IMR-90 (cell line): ENCODE data around the gene RRAGD. TPM values are rescaled to one million over a fixed set of nuclear protein-coding genes. Genes with fewer than 3 reads are reported as not detected.

Experiments
- ATAC-seq: fragments of 200-7000 bp; cut with Tn5 transposase; 2 replicates; pipeline ENCODE4 v1.9.1; 2020; ENCODE audit warnings: low read depth, mild to moderate bottlenecking, moderate library complexity
- Bru-seq: library from RNA; stranded (reverse); fragments of 400-500 nt; gene quantifications from one replicate; lab custom pipeline; 2021; lab: Mats Ljungman, UMichigan
- BruChase-seq, 2 experiments: library from RNA; stranded (reverse); fragments of 400-500 nt; gene quantifications; one replicate each; lab custom pipeline; 2021; lab: Mats Ljungman, UMichigan
- BruUV-seq: library from RNA; stranded (reverse); fragments of 400-500 nt; replicated peaks from 2 replicates; lab custom pipeline; 2021; lab: Mats Ljungman, UMichigan
- CTCF ChIA-PET: fragments of 300-600 bp; formaldehyde crosslinking; extraction: SDS; loops from one replicate; lab custom pipeline; 2021; ENCODE audit warnings: antibody characterized with exemption; lab: Yijun Ruan, JAX
- POLR2A ChIA-PET: fragments of 300-600 bp; sonication (Branson Sonifier 250); formaldehyde crosslinking; loops from one replicate; lab custom pipeline; 2022; ENCODE audit warnings: antibody characterized with exemption; ENCODE audit not compliant: unreplicated experiment; lab: Charles Lee
- DNase-seq: peaks from one replicate; pipeline ENCODE4 v3.0.0; 2013
- H2AFZ ChIP-seq: replicated peaks from 2 replicates; pipeline ENCODE3; 2013; ENCODE audit warnings: low read length, mild to moderate bottlenecking; ENCODE audit not compliant: poor library complexity
- H2AK5ac ChIP-seq: 2 replicates; pipeline ENCODE4 v1.6.1; 2013; ENCODE audit warnings: low read depth, low read length, inconsistent platforms
- H2AK9ac ChIP-seq: replicated peaks from 2 replicates; pipeline ENCODE3; 2013; ENCODE audit warnings: mild to moderate bottlenecking, low read depth, low read length, moderate library complexity; ENCODE audit not compliant: poor library complexity
- H2BK120ac ChIP-seq: 2 replicates; pipeline ENCODE4 v1.6.1; 2013; ENCODE audit warnings: low read depth, low read length, inconsistent platforms
- H2BK15ac ChIP-seq: 3 replicates; pipeline ENCODE4 v1.6.1; 2013; ENCODE audit warnings: low read depth, low read length, inconsistent platforms
- H2BK20ac ChIP-seq: 2 replicates; pipeline ENCODE4 v1.6.1; 2013; ENCODE audit warnings: low read depth, mild to moderate bottlenecking, inconsistent platforms, low read length, moderate library complexity
- H2BK5ac ChIP-seq: 2 replicates; pipeline ENCODE4 v1.6.1; 2013; ENCODE audit warnings: mild to moderate bottlenecking, low read depth, low read length, inconsistent platforms; ENCODE audit not compliant: poor library complexity, severe bottlenecking
- H3K14ac ChIP-seq: replicated peaks from 2 replicates; pipeline ENCODE4 v1.6.1; 2013; ENCODE audit warnings: low read depth, low read length, inconsistent platforms
- H3K18ac ChIP-seq: 2 replicates; pipeline ENCODE4 v1.6.1; 2013; ENCODE audit warnings: low read depth, low read length, control low read depth
- H3K23ac ChIP-seq: 2 replicates; pipeline ENCODE4 v1.6.1; 2013; ENCODE audit warnings: low read depth, low read length, inconsistent platforms
- H3K27ac ChIP-seq: 2 replicates; pipeline ENCODE4 v1.5.1; 2013; ENCODE audit warnings: mild to moderate bottlenecking, control low read depth, low read length; ENCODE audit not compliant: insufficient read depth
- H3K27me3 ChIP-seq: 2 replicates; pipeline ENCODE4 v1.6.1; 2013; ENCODE audit warnings: low read length; ENCODE audit not compliant: control insufficient read depth, insufficient read depth
- H3K36me3 ChIP-seq: 2 replicates; pipeline ENCODE4 v1.6.1; 2013; ENCODE audit warnings: low read length, mixed read lengths; ENCODE audit not compliant: control insufficient read depth, insufficient read depth
- H3K4ac ChIP-seq: 2 replicates; pipeline ENCODE4 v1.6.1; 2013; ENCODE audit warnings: low read depth, low read length, inconsistent platforms
- H3K4me1 ChIP-seq: 2 replicates; pipeline ENCODE4 v1.6.1; 2013; ENCODE audit warnings: low read length, mixed read lengths; ENCODE audit not compliant: control insufficient read depth, insufficient read depth
- H3K4me2 ChIP-seq: 2 replicates; pipeline ENCODE4 v1.6.1; 2013; ENCODE audit warnings: low read depth, mild to moderate bottlenecking, control low read depth, low read length, moderate library complexity
- H3K4me3 ChIP-seq: 2 replicates; pipeline ENCODE4 v1.5.1; 2013; ENCODE audit warnings: low read depth, mild to moderate bottlenecking, control low read depth, low read length, moderate library complexity; ENCODE audit not compliant: insufficient read depth
- H3K56ac ChIP-seq: 2 replicates; pipeline ENCODE4 v1.6.1; 2013; ENCODE audit warnings: low read length, inconsistent platforms; ENCODE audit not compliant: insufficient read depth; ENCODE audit errors: extremely low read depth
- H3K79me1 ChIP-seq, 2 experiments: 2 replicates each; pipeline ENCODE4 v1.6.1; 2013; ENCODE audit warnings: low read length in 2 of 2, inconsistent platforms in 1 of 2, low read depth in 1 of 2
- H3K9ac ChIP-seq: 2 replicates; pipeline ENCODE4 v1.6.1; 2013; ENCODE audit warnings: low read depth, low read length, control low read depth
- H3K9me1 ChIP-seq: 2 replicates; pipeline ENCODE4 v1.6.1; 2013; ENCODE audit warnings: low read length, inconsistent platforms; ENCODE audit not compliant: insufficient read depth
- H3K9me3 ChIP-seq: 2 replicates; pipeline ENCODE4 v1.6.1; 2013; ENCODE audit warnings: low read length; ENCODE audit not compliant: control insufficient read depth, insufficient read depth
- H4K20me1 ChIP-seq: 2 replicates; pipeline ENCODE4 v1.6.1; 2013; ENCODE audit warnings: low read length, inconsistent platforms; ENCODE audit not compliant: insufficient read depth
- H4K5ac ChIP-seq: 2 replicates; pipeline ENCODE4 v1.6.1; 2013; ENCODE audit warnings: mild to moderate bottlenecking, low read depth, low read length, control low read depth
- H4K8ac ChIP-seq, 2 experiments: 2 replicates each; pipeline ENCODE4 v1.6.1; 2013; ENCODE audit warnings: low read depth in 2 of 2, low read length in 2 of 2, control low read depth in 1 of 2, inconsistent platforms in 1 of 2
- H4K91ac ChIP-seq: 2 replicates; pipeline ENCODE4 v1.6.1; 2013; ENCODE audit warnings: low read depth, low read length, inconsistent platforms; ENCODE audit not compliant: insufficient read depth
- CHD1 ChIP-seq: IDR thresholded peaks from 2 replicates; pipeline ENCODE4 v1.6.1; 2012; ENCODE audit warnings: low read depth, low read length, improper control_type of control experiment
- FOS ChIP-seq: fragments of 150-350 bp; IDR thresholded peaks from 2 replicates; pipeline ENCODE4 v1.6.1; 2016; ENCODE audit warnings: low read depth, low read length
- MAFK ChIP-seq: IDR thresholded peaks from 2 replicates; pipeline ENCODE4 v1.6.1; 2012; ENCODE audit warnings: low read depth, low read length, improper control_type of control experiment
- MXI1 ChIP-seq: IDR thresholded peaks from 2 replicates; pipeline ENCODE4 v1.6.1; 2012; ENCODE audit warnings: low read depth, mild to moderate bottlenecking, low read length, moderate library complexity, borderline replicate concordance
- NFE2L2 ChIP-seq: fragments of 150-350 bp; IDR thresholded peaks from 2 replicates; pipeline ENCODE4 v1.6.1; 2016; ENCODE audit warnings: low read depth, mild to moderate bottlenecking, low read length
- POLR2A ChIP-seq: IDR thresholded peaks from 2 replicates; pipeline ENCODE4 v1.6.1; 2012; ENCODE audit warnings: mild to moderate bottlenecking, low read depth, low read length
- RAD21 ChIP-seq: IDR thresholded peaks from 2 replicates; pipeline ENCODE4 v1.6.1; 2012; ENCODE audit warnings: low read length, improper control_type of control experiment
- RCOR1 ChIP-seq: IDR thresholded peaks from 2 replicates; pipeline ENCODE4 v1.6.1; 2012; ENCODE audit warnings: mild to moderate bottlenecking, low read length, improper control_type of control experiment; ENCODE audit not compliant: insufficient replicate concordance
- RFX5 ChIP-seq: IDR thresholded peaks from 2 replicates; pipeline ENCODE4 v1.8.0; 2012; ENCODE audit warnings: low read depth, mild to moderate bottlenecking, low read length, moderate library complexity
- USF2 ChIP-seq: fragments of 150-350 bp; IDR thresholded peaks from 2 replicates; pipeline ENCODE4 v1.6.1; 2017; ENCODE audit warnings: mild to moderate bottlenecking, antibody characterized with exemption, low read length, low read depth
- WGBS, 2 experiments: methylation state at CpG; one replicate each; pipeline versions ENCODE4 v1.1.5 to v1.1.7; 2013; ENCODE audit warnings: missing lambda C conversion rate in 2 of 2; ENCODE audit not compliant: insufficient read length in 1 of 2; ENCODE audit errors: extremely low coverage in 2 of 2; 5-methylcytosine and 5-hydroxymethylcytosine counted together
- dilution Hi-C: fragments of 300-500 bp; cut with HindIII; formaldehyde crosslinking; loops from one replicate; pipeline ENCODE4 v1.14.3; 2018; ENCODE audit warnings: low sequenced_read_pairs; ENCODE audit not compliant: unreplicated experiment
- in situ Hi-C: fragments of 300-500 bp; cut with MboI; formaldehyde crosslinking; loops from 3 replicates; pipeline ENCODE4 v1.14.3; 2019; ENCODE audit warnings: low sequenced_read_pairs, inconsistent platforms, mixed read lengths
- intact Hi-C: fragments of 100-400 bp; cut with micrococcal nuclease; formaldehyde crosslinking; loops from 2 replicates; pipeline ENCODE4 v1.10.0; 2022
- long read RNA-seq: library from polyadenylated mRNA; unstranded; transcript quantifications from one replicate; pipeline ENCODE4 v2.0.0, GENCODE V29; 2021; ENCODE audit not compliant: unreplicated experiment
- polyA plus RNA-seq, 3 experiments: library from polyadenylated mRNA; depleted of rRNA; stranded (reverse); fragments of >200 nt; gene quantifications; 2 replicates each; pipeline ENCODE4 v1.2.3, GENCODE V29; 2012; ENCODE audit warnings: low replicate concordance in 1 of 3
- total RNA-seq: library from RNA; depleted of rRNA; stranded (reverse); fragments of >200 nt; gene quantifications from 2 replicates; pipeline ENCODE4 v1.2.3, GENCODE V29; 2012; rRNA removed

Gene RRAGD
- total RNA-seq, result not detected in 2 replicates
- not detected in 2 replicates for polyA plus RNA-seq (2012; rRNA removed)
- not detected in 2 replicates for polyA plus RNA-seq (2012; cell fraction: cytosol; rRNA removed)
- not detected in 2 replicates for polyA plus RNA-seq (2012; cell fraction: nucleus; rRNA removed; ENCODE audit: low replicate concordance)
- percentile 2 among the genes with signal in this experiment for Bru-seq, nascent RNA
- BruChase-seq, experiment 1, labeled RNA remaining after a 6-hour chase, result percentile 1 among the genes with signal in this experiment
- percentile 4 among the genes with signal in this experiment for BruChase-seq, experiment 2, labeled RNA remaining after a 2-hour chase
- long read RNA-seq, result 0 reads

GRCh38 chr6:89412071-89413005 is at the start of gene RRAGD:
Gene RRAGD (minus strand): TSS chr6:89412273. CDS start chr6:89411993, 280 bp downstream.
- H2BK15ac ChIP-seq, result no peak within 1 kb of the TSS
- no TSS peak for BruUV-seq
- H3K4me1 ChIP-seq, result no peaks in the 10 kb centered on the region
- TF ChIP-seq RAD21 (no peak), MXI1 (no peak), POLR2A (no peak), USF2 (no peak), CHD1 (no peak), RFX5 (no peak), MAFK (no peak), NFE2L2 (no peak), FOS (no peak), RCOR1 (no peak)
- H3K27ac ChIP-seq, result no peak within 1 kb of the TSS
- peak within 1 kb of the TSS; percentile 68; the same call in 1 of the 2 replicates for H3K4me2 ChIP-seq
- H3K4me3 ChIP-seq, result peak within 1 kb of the TSS; percentile 33
- no peaks in the 10 kb centered on the region for H4K20me1 ChIP-seq
- intact Hi-C loops (no loop called here), in situ Hi-C loops (no loop called here), dilution Hi-C loops (no loop called here)
- DNase-seq, result no peak
- H3K4ac ChIP-seq, result no peak within 1 kb of the TSS
- no peak within 1 kb of the TSS for H3K23ac ChIP-seq
- H3K79me1 ChIP-seq, result no peaks in the 10 kb centered on the region
- no peaks in the 10 kb centered on the region for H3K9me1 ChIP-seq
- no peak within 1 kb of the TSS for H4K5ac ChIP-seq
- no peak within 1 kb of the TSS for H2BK5ac ChIP-seq
- no peak within 1 kb of the TSS for H2BK20ac ChIP-seq
- no peak within 1 kb of the TSS for H2AK5ac ChIP-seq
- WGBS, 2 experiments, result 3% methylated on average over 5 of the region's 85 CpGs; no CpG with 5 or more reads in 1 of the 2 experiments
- POLR2A ChIA-PET, result no interaction called here
- H2BK120ac ChIP-seq, result no peak within 1 kb of the TSS
- no peaks in the 10 kb centered on the region for H3K9me3 ChIP-seq
- no peak within 1 kb of the TSS for H3K18ac ChIP-seq
- no peak within 1 kb of the TSS for H2AK9ac ChIP-seq
- no peak within 1 kb of the TSS for H4K8ac ChIP-seq
- peak within 1 kb of the TSS; percentile 66 for H2AFZ ChIP-seq
- no peak within 1 kb of the TSS for H3K9ac ChIP-seq
- ATAC-seq, result peak; percentile 53
- no peak within 1 kb of the TSS for H3K14ac ChIP-seq
- H3K56ac ChIP-seq, result no peak within 1 kb of the TSS
- no peaks in the 10 kb centered on the region for H3K36me3 ChIP-seq
- H4K91ac ChIP-seq, result no peak within 1 kb of the TSS
- peaks cover 60% of the 10 kb centered on the region for H3K27me3 ChIP-seq
- CTCF ChIA-PET, result interaction anchor here (1.4 kb wide), 1 partner anchor 20 kb away, joined by 3 read pairs; no protein-coding TSS in a partner anchor
